H1 (cell line): ENCODE results near the gene PRICKLE2. TPM values are rescaled to one million over a fixed set of nuclear protein-coding genes. Genes with fewer than 3 reads are reported as not detected.
A peak's percentile ranks its signal among the peaks of the same experiment; 100 is the strongest.

Source experiments
- CTCF ChIA-PET: fragments of 300-600 bp; sonication (Branson Sonifier 250); formaldehyde crosslinking; loops from one replicate; lab custom pipeline; 2021; ENCODE audit not compliant: partially characterized antibody; lab: Charles Lee
- POLR2A ChIA-PET: fragments of 300-600 bp; sonication (Branson Sonifier 250); formaldehyde crosslinking; loops from one replicate; lab custom pipeline; 2021; ENCODE audit warnings: inconsistent platforms; ENCODE audit not compliant: partially characterized antibody; lab: Charles Lee
- DNase-seq, 2 experiments: peaks; one replicate each; pipeline versions ENCODE4 v3.0.0 to v3.0.0-alpha.2; 2010 to 2022; ENCODE audit warnings: low spot score in 2 of 2, low read depth in 1 of 2, mixed read lengths in 1 of 2
- FAIRE-seq: peaks from 2 replicates; lab custom pipeline; 2011; peaks lifted over from hg19 to GRCh38; lab: Jason Lieb, UNC
- H2AFZ ChIP-seq: 2 replicates; pipeline ENCODE4 v1.8.1; 2012; ENCODE audit warnings: low read length, inconsistent platforms
- H2AK5ac ChIP-seq: 2 replicates; pipeline ENCODE4 v1.6.1; 2013; ENCODE audit warnings: low read depth, low read length
- H2BK120ac ChIP-seq: replicated peaks from 2 replicates; pipeline ENCODE3; 2013; ENCODE audit warnings: low read depth, low read length, inconsistent platforms
- H2BK12ac ChIP-seq: 2 replicates; pipeline ENCODE4 v1.6.1; 2013; ENCODE audit warnings: low read depth, low read length
- H2BK15ac ChIP-seq: 2 replicates; pipeline ENCODE4 v1.6.1; 2013; ENCODE audit warnings: low read length
- H2BK20ac ChIP-seq: 2 replicates; pipeline ENCODE4 v1.6.1; 2013; ENCODE audit warnings: low read length
- H2BK5ac ChIP-seq: 2 replicates; pipeline ENCODE4 v1.6.1; 2013; ENCODE audit warnings: low read depth, low read length
- H3K14ac ChIP-seq: 2 replicates; pipeline ENCODE4 v1.6.1; 2013; ENCODE audit warnings: inconsistent platforms; ENCODE audit not compliant: insufficient read length
- H3K18ac ChIP-seq: 2 replicates; pipeline ENCODE4 v1.6.1; 2013; ENCODE audit warnings: low read length; ENCODE audit errors: extremely low read depth
- H3K23ac ChIP-seq: 2 replicates; pipeline ENCODE4 v1.6.1; 2013; ENCODE audit warnings: inconsistent platforms; ENCODE audit not compliant: insufficient read length
- H3K23me2 ChIP-seq: 2 replicates; pipeline ENCODE4 v1.6.1; 2013; ENCODE audit warnings: low read depth, low read length
- H3K27ac ChIP-seq: 2 replicates; pipeline ENCODE4 v1.6.1; 2011; ENCODE audit warnings: low read depth, low read length, inconsistent platforms
- H3K27me3 ChIP-seq, 4 experiments: replicated peaks in 1 of 4; 1 replicate in 1 of 4; 2 replicates in 3 of 4; pipeline versions ENCODE4 v1.6.1 to v1.8.1; 2011 to 2013; ENCODE audit warnings: low read length in 3 of 4, mild to moderate bottlenecking in 3 of 4, inconsistent platforms in 2 of 4, mixed read lengths in 2 of 4, moderate library complexity in 1 of 4; ENCODE audit not compliant: control insufficient read depth in 3 of 4, insufficient read depth in 3 of 4; ENCODE audit errors: extremely low read depth in 1 of 4
- H3K36me3 ChIP-seq, 4 experiments: 2 replicates each; pipeline versions ENCODE4 v1.6.1 to v1.8.1; 2011 to 2013; ENCODE audit warnings: mild to moderate bottlenecking in 4 of 4, low read length in 3 of 4, moderate library complexity in 2 of 4, control low read depth in 1 of 4, inconsistent platforms in 1 of 4; ENCODE audit not compliant: insufficient read depth in 4 of 4, control insufficient read depth in 2 of 4
- H3K4ac ChIP-seq: replicated peaks from 2 replicates; pipeline ENCODE3; 2013; ENCODE audit warnings: low read length, low read depth, mixed read lengths, inconsistent platforms; ENCODE audit not compliant: insufficient read length
- H3K4me1 ChIP-seq, 4 experiments: replicated peaks in 1 of 4; 1 replicate in 1 of 4; 2 replicates in 3 of 4; pipeline versions ENCODE4 v1.6.1 to v1.8.1; 2011 to 2013; ENCODE audit warnings: low read length in 3 of 4, inconsistent platforms in 2 of 4, mixed read lengths in 1 of 4; ENCODE audit not compliant: insufficient read depth in 4 of 4, control insufficient read depth in 3 of 4
- H3K4me2 ChIP-seq, 2 experiments: 2 replicates each; pipeline versions ENCODE4 v1.6.1 to v1.8.1; 2011 to 2013; ENCODE audit warnings: low read depth in 2 of 2, low read length in 2 of 2, control low read depth in 1 of 2, inconsistent platforms in 1 of 2, mild to moderate bottlenecking in 1 of 2; ENCODE audit not compliant: insufficient read depth in 1 of 2
- H3K4me3 ChIP-seq, 4 experiments: fragments of 200-600, 300-600 bp in 1 of 4; sonication (generic), shearing (Covaris generic), sonication (Bioruptor Twin) in 1 of 4; 2 replicates each; pipeline versions ENCODE4 v1.5.1 to v1.8.1; 2011 to 2016; ENCODE audit warnings: low read length in 4 of 4, low read depth in 3 of 4, control low read depth in 2 of 4, inconsistent platforms in 2 of 4, mild to moderate bottlenecking in 2 of 4, mixed read lengths in 1 of 4, moderate library complexity in 1 of 4; ENCODE audit not compliant: insufficient read depth in 2 of 4; ENCODE audit errors: extremely low read depth in 1 of 4
- H3K56ac ChIP-seq: replicated peaks from 2 replicates; pipeline ENCODE3; 2013; ENCODE audit warnings: low read depth, mild to moderate bottlenecking, mixed read lengths, low read length, inconsistent platforms; ENCODE audit not compliant: insufficient read length
- H3K79me1 ChIP-seq: 2 replicates; pipeline ENCODE4 v1.6.1; 2013; ENCODE audit warnings: low read depth, low read length, control low read depth
- H3K79me2 ChIP-seq, 2 experiments: 2 replicates each; pipeline versions ENCODE4 v1.6.1 to v1.8.1; 2012 to 2013; ENCODE audit warnings: low read length in 2 of 2, mild to moderate bottlenecking in 2 of 2, inconsistent platforms in 1 of 2; ENCODE audit not compliant: insufficient read depth in 2 of 2, control insufficient read depth in 1 of 2
- H3K9ac ChIP-seq, 4 experiments: replicated peaks in 1 of 4; 1 replicate in 1 of 4; 2 replicates in 3 of 4; pipeline versions ENCODE4 v1.6.1 to v1.8.1; 2011 to 2013; ENCODE audit warnings: low read depth in 3 of 4, low read length in 3 of 4, control low read depth in 2 of 4, mild to moderate bottlenecking in 2 of 4, moderate library complexity in 2 of 4, inconsistent platforms in 1 of 4; ENCODE audit errors: extremely low read depth in 1 of 4
- H3K9me3 ChIP-seq, 2 experiments: 2 replicates each; pipeline versions ENCODE4 v1.6.1 to v1.8.1; 2012 to 2013; ENCODE audit warnings: mild to moderate bottlenecking in 2 of 2, moderate library complexity in 2 of 2, control low read depth in 1 of 2, inconsistent platforms in 1 of 2, low read depth in 1 of 2, low read length in 1 of 2, mixed read lengths in 1 of 2; ENCODE audit not compliant: insufficient read depth in 2 of 2
- H4K20me1 ChIP-seq, 2 experiments: replicated peaks in 1 of 2; 2 replicates each; pipeline versions ENCODE3 to v1.8.1; 2011 to 2013; ENCODE audit warnings: inconsistent platforms in 2 of 2, low read length in 2 of 2, mild to moderate bottlenecking in 1 of 2; ENCODE audit not compliant: insufficient read depth in 2 of 2, control insufficient read depth in 1 of 2
- H4K5ac ChIP-seq: 2 replicates; pipeline ENCODE4 v1.6.1; 2013; ENCODE audit warnings: low read length, low read depth, mixed read lengths, inconsistent platforms; ENCODE audit not compliant: insufficient read length
- H4K8ac ChIP-seq: 2 replicates; pipeline ENCODE4 v1.8.0; 2013; ENCODE audit warnings: mild to moderate bottlenecking, moderate library complexity, low read length, inconsistent platforms; ENCODE audit not compliant: insufficient read depth; ENCODE audit errors: extremely low read depth
- H4K91ac ChIP-seq: replicated peaks from 2 replicates; pipeline ENCODE3; 2013; ENCODE audit warnings: low read length, mixed read lengths, inconsistent platforms; ENCODE audit not compliant: insufficient read length
- EGR1 ChIP-seq: IDR thresholded peaks from 2 replicates; pipeline ENCODE4 v1.6.1; 2011; ENCODE audit warnings: low read depth, low read length, borderline replicate concordance
- TCF12 ChIP-seq: IDR thresholded peaks from 2 replicates; pipeline ENCODE4 v1.6.1; 2011; ENCODE audit warnings: low read depth, mild to moderate bottlenecking, low read length
- WGBS, 2 experiments: shearing (Covaris generic) in 1 of 2; methylation state at CpG; one replicate each; pipeline versions ENCODE4 v1.1.6 to v1.1.7; 2013 to 2015; ENCODE audit warnings: low lambda C conversion rate in 2 of 2, mixed read lengths in 2 of 2, inconsistent platforms in 1 of 2, low coverage in 1 of 2, missing lambda C conversion rate in 1 of 2; ENCODE audit not compliant: insufficient replicate concordance in 2 of 2, insufficient coverage in 1 of 2, insufficient read length in 1 of 2; ENCODE audit errors: extremely low coverage in 1 of 2, missing lambda C conversion rate in 1 of 2; 5-methylcytosine and 5-hydroxymethylcytosine counted together
- polyA plus RNA-seq, 7 experiments: library from polyadenylated mRNA; depleted of rRNA in 3 of 7; stranded (reverse) in 5 of 7; unstranded in 2 of 7; fragments of >200 nt in 5 of 7; fragments of 200-250 nt in 2 of 7; gene quantifications; 1 replicate in 5 of 7; 2 replicates in 1 of 7; 4 replicates in 1 of 7; pipeline versions ENCODE4 v1.2.1 to v1.2.3, GENCODE V29; 2011 to 2013; ENCODE audit warnings: missing spikeins in 2 of 7, mixed read lengths in 2 of 7
- total RNA-seq: library from RNA; stranded (reverse); fragmentation: NEBNext Ultra II Directional; extraction: Animal tissue kit (Norgen Biotek cat#: 25700); gene quantifications from 2 replicates; pipeline ENCODE4 v1.2.1, GENCODE V29; 2021

The PRICKLE2 gene
- total and polyA plus RNA-seq, 2 of the 8 experiments (the other 6 are each of a cell fraction or from before 2014, with no cell fraction given), result 2.9 to 8.0 TPM

GRCh38 chr3:64109438-64109837, 115.8 kb downstream of the PRICKLE2 start:
- no peaks in the 10 kb centered on the region for H3K79me2 ChIP-seq
- peaks cover 4 to 18% (median 14%) of the 10 kb centered on the region in 4 experiments; a peak in 4 of 7 replicates for H3K4me1 ChIP-seq
- H3K23ac ChIP-seq, result no peak overlapping the region
- no peak overlapping the region for H4K5ac ChIP-seq
- H3K23me2 ChIP-seq, result no peaks in the 10 kb centered on the region; the same call in 1 of the 2 replicates
- CTCF ChIA-PET, result interaction anchor here (0.5 to 0.9 kb wide), 3 partner anchors 29 to 288 kb away, joined by 3 to 4 read pairs (median 3); no protein-coding TSS in a partner anchor
- peak overlapping the region; percentile 40; the same call in 1 of the 2 replicates for H3K18ac ChIP-seq
- H3K9me3 ChIP-seq, result 0 out of 4 replicates have a peak, but pooled peaks cover 0 to 3% of the 10 kb centered on the region in 2 experiments
- POLR2A ChIA-PET, result no interaction called here
- TF ChIP-seq TCF12 (0 out of 2 replicates have a peak, but pooled peaks have one; percentile 11), EGR1 (no peak)
- TF ChIP-seq, all 59 proteins: peak for 1
- no peaks in the 10 kb centered on the region; a peak in 1 of 8 replicates for H3K36me3 ChIP-seq
- no peak for FAIRE-seq
- no peak overlapping the region for H3K4ac ChIP-seq
- no peak overlapping the region for H3K9ac ChIP-seq
- no peak for DNase-seq
- H2AFZ ChIP-seq, result no peak overlapping the region
- no peaks in the 10 kb centered on the region for H3K27me3 ChIP-seq
- no peak overlapping the region for H3K56ac ChIP-seq
- H3K14ac ChIP-seq, result no peak overlapping the region
- no peak overlapping the region for H2AK5ac ChIP-seq
- no peak overlapping the region for H2BK120ac ChIP-seq
- no peak overlapping the region for H3K4me3 ChIP-seq
- WGBS, 2 experiments, result 100% methylated on average over 1 of the region's 1 CpG; no CpG with 5 or more reads in 1 of the 2 experiments
- no peak overlapping the region for H2BK15ac ChIP-seq
- no peak overlapping the region; the same call in 1 of the 2 replicates for H2BK5ac ChIP-seq
- H2BK20ac ChIP-seq, result no peak overlapping the region
- peak overlapping the region in 1 of 2 experiments; percentile 2; a peak in 1 of 4 replicates for H3K4me2 ChIP-seq
- H4K8ac ChIP-seq, result no peak overlapping the region
- no peaks in the 10 kb centered on the region for H3K79me1 ChIP-seq
- H3K27ac ChIP-seq, result no peak overlapping the region
- H4K91ac ChIP-seq, result no peak overlapping the region
- H2BK12ac ChIP-seq, result no peak overlapping the region
- no peaks in the 10 kb centered on the region for H4K20me1 ChIP-seq
